NCI-H82 treated with DMSO at 0.1 percent for 48 hours (cell line): ENCODE data around the gene DDN.

Experiments
- DNase-seq: peaks from one replicate; lab custom pipeline; 2025; ENCODE audit not compliant: unreplicated experiment; lab: John Stamatoyannopoulos, UW

The DDN gene

DNA sequence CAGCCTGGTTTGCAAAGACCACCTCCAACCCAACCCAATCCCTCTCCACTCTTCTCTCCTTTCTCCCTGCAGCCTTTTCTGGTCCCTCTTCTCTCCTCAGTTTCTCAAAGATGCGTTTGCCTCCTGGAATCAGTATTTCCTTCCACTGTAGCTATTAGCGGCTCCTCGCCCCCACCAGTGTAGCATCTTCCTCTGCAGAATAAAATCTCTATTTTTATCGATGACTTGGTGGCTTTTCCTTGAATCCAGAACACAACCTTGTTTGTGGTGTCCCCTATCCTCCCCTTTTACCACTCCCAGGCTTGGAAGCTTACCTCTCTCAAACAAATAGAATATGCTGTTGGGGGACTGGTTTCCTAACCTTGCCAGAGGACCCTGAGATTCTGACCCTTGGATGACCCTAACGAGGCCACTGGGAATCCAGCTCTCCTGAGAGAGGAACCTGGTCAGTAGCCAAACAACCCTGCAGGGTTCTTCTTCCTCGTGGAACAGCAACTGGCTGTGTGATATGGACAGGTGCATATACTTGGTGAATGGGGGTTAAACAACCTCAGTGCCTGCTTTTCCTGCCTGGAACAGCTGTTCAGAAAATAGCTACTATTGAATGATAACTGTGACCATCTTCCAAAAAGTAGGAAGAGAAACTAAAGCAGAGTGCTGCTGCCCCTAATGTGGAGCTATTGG lies 16.6 kb downstream of the DDN start:
- no peak for DNase-seq

DNA sequence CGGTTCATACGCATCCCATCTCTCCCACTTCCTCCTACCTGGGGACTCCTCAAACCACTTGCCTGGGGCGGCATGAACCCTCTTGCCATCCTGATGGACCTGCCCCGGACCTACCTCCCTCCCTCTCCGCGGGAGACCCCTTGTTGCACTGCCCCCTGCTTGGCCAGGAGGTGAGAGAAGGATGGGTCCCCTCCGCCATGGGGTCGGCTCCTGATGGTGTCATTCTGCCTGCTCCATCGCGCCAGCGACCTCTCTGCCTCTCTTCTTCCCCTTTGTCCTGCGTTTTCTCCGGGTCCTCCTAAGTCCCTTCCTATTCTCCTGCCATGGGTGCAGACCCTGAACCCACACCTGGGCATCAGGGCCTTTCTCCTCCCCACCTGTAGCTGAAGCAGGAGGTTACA lies 17.4 kb downstream of the DDN start:
- no peak for DNase-seq

DNA sequence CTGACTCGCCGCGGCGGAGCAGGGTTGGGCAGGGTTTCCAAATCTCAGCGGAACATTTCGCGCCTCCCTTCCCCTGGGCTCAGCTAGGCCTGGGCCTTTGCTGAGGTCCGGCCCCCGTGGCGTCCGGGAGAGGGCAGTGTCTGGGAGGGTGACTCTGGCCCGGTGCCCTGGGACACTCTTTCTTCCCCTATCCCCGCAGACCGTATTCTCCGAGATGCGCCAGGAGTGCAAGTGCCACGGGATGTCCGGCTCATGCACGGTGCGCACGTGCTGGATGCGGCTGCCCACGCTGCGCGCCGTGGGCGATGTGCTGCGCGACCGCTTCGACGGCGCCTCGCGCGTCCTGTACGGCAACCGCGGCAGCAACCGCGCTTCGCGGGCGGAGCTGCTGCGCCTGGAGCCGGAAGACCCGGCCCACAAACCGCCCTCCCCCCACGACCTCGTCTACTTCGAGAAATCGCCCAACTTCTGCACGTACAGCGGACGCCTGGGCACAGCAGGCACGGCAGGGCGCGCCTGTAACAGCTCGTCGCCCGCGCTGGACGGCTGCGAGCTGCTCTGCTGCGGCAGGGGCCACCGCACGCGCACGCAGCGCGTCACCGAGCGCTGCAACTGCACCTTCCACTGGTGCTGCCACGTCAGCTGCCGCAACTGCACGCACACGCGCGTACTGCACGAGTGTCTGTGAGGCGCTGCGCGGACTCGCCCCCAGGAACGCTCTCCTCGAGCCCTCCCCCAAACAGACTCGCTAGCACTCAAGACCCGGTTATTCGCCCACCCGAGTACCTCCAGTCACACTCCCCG lies 18.0 kb downstream of the DDN start:
- DNase-seq = no peak

DNA sequence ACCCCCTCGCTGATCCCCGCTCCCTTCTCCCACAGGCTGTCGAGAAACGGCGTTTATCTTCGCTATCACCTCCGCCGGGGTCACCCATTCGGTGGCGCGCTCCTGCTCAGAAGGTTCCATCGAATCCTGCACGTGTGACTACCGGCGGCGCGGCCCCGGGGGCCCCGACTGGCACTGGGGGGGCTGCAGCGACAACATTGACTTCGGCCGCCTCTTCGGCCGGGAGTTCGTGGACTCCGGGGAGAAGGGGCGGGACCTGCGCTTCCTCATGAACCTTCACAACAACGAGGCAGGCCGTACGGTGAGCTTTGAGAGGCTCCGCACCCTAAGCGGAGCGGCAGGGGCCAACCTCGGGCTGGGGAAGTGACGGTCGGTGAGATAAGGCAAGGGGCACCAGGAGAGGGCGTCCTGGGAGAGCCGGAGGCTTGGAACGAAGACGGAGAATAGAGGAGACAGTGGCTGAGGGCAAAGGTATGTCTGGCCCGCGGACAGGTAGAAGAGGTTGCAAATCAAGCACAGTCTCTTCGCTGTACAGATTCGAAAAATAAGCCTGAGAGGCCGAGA lies 18.7 kb downstream of the DDN start:
- DNase-seq = peak; percentile 31

DNA sequence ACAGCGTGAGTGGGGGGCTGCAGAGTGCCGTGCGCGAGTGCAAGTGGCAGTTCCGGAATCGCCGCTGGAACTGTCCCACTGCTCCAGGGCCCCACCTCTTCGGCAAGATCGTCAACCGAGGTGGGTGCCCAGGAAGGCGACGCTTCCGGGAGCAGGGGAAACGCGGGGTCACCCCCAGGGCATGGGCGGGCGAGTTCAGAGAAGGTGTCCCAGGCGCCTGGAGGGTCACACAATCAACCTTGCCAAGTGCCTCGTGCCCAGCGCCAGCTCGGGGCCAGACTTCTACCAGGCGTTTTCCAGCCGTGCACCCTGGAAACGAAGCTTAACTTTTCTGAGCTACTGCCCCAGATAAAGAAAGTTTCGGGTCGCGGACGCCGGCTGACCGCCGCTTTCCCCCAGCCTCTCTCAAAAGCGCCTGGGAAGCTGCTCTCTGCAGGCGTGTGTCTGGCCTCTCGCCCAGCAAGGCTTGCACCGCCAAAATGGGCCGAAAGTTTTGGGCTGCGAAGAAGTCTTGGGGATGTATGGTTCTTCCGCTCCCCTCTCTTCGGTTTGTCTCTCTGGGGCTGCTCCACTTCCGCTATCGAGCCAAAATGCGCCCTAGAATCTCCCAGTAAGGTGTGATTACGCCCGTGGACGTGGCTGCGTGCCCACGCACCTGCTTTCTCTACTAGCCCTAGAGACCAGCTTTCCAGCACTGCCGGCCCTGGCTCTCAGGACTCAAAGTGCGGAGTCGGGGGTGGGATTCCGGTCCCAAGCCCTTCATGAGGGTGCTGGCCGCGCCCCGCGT lies 19.4 kb downstream of the DDN start:
- DNase-seq = no peak

DNA sequence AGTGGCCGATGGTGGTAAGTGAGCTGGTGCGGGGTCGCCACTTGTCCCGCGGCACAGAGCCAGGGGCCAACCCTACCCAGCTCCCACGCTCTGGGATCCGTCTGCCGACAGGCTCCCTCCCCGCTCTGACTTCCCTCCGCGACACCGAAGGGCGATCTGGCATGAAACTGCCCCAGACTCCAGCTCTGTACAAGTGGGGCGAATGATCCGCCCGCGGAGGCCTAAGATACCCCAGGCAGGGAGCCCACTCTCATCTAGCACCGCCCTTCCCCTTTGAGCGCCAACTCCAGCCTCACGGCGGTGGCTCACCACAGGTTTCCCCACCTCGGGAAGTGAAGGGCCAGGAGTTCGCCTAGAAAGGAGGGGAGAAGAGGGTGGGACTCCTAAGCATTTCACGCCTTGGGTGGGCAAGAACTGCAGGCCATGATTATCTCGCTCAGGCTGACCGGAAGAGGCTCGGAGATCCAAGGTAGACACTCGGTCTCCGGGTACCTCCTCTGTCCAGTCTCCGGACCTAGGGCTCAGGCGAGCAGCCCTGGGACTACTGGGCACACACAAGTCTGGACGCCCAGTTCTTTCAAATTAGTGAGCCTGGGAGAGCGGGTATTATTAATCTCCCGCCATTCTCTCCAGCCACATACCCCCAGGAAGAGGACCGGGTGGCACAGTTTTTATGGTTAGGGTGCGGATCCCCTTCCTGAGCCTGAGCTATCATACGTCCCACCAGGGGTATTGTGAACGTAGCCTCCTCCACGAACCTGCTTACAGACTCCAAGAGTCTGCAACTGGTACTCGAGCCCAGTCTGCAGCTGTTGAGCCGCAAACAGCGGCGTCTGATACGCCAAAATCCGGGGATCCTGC lies 20.2 kb downstream of the DDN start:
- no peak for DNase-seq

DNA sequence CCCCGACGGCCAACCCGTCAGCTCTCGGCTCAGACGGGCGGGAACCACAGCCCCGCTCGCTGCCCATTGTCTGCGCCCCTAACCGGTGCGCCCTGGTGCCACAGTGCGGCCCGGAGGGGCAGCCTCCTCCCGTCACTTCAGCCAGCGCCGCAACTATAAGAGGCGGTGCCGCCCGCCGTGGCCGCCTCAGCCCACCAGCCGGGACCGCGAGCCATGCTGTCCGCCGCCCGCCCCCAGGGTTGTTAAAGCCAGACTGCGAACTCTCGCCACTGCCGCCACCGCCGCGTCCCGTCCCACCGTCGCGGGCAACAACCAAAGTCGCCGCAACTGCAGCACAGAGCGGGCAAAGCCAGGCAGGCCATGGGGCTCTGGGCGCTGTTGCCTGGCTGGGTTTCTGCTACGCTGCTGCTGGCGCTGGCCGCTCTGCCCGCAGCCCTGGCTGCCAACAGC lies 20.9 kb downstream of the DDN start, which contains the start of gene WNT1:
WNT1 (plus strand) TSS at position 32 of the 450 bp plus-strand sequence; CDS start at position 361, 329 bp downstream.
- DNase-seq = no peak

DNA sequence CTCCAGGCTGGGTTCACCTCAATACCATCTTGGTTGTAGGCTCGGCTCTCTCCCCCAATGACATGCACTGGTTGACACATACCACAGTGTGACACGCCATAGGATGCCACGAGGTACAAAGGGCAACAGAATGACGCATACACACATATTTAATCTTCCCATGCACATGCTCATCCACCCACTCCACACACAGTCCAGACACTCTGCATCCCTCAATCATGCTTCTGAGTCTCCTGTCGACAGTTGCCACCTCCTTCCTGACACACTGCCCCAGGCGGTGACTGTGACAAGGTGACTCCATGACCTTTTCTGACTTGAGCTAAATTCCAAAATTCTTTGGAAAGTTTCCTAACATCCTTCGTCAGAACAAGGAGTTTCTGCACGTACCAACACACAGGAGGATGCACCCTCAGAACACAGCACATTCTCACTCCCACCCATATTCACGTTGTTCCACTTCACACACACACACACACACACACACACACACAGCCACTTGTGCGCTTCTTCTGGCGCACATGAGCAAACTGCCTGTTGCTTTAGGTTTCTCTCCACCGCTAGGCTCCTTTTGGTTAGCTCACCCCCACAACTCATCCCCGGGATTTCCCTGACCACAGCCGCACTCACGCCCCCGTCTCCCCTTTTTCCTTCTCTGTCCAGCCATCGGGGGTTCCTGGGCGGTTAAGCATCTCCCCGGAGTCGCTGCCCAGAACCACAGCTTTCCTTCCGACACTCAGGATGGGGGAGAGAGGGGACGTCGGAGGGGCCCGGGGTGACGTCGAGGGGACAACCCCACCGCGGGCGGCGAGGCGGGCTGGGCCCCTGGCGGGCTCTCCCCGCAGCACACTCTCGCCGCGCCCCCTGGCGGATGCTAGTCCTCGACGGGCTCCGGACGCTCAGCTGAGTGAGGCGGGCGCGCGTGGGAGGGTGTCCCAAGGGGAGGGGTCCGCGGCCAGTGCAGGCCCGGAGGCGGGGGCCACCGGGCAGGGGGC lies 21.6 kb downstream of the DDN start:
- DNase-seq = no peak

DNA sequence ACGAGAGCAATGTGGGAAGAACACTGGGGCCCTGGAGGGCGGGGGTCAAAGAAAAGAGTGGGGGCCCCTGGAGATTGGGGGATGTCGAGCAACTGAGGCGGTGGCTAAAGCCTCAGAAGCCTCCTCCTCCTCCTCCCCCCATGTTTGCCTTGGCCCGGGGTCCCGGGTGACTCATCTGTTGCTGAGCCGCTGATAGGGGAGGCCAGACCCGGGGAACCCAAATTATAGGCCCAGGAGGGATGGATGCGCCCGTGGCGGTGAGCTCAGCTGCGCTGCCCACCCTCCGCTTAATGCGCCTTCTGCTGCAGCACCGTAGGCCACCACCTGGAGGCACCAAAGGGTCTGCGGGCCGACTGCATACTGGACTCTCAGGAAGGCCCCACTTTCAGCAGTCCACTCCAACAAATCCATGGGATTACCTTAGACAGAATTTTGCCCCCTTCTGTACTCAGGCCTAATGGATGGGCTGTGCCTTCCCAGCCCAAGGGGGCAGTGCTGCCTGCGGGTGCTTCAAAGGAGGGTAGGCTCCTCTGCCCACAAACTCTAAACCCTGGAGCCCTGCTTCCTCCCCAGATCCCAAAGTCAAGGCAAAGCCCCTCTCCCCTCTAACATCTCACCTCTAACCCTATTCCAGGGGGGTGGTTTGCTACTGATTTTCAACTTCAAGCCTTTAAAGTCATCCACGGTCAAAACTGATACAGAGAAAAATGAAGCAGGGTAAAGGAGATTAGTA lies 25.1 kb downstream of the DDN start:
- DNase-seq = no peak

DNA sequence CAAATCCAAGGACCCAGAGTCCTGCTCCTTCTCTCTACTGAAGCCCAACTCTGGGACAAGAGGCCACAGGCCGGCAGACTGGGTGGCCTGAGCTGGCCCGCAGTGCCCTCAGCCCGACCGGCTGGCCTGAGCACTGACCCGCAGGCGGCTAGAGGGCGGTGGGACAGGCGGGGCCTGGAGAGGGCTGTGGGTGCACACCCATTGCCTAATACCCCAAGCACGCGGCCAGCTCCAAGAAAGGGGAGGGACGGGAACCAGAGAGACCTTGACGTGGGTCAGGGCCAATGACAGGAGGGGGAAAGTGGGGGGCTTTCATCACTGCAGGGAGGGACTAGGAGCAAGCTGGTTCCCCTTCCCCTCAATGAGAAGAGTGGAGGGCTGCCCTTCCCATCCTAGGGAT lies 25.6 kb downstream of the DDN start:
- no peak for DNase-seq

DNA sequence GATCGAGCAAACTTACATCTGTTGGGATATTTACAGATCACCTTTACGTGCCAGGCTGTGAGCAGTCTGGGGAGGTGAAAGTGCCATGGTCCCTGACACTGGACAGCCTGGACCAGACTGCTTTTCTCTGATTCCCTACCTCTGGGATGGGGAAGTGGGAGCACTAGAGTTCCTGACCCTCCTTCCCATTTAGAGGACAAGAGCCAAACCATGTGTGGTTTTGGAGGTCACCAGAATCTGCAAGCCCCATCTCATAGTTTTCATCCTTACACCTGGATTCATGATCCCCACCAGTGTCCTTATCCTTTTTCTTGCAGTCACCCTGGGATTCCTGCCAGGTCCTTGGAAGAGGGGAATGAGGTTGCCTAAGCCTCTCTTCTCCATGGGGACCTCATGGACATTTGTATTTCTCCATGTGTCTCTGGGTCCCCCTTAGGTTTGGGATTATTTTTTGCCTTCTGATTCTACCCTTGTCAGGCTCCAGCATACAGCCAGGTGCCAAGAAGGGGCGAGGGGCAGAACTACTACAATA lies 26.2 kb downstream of the DDN start:
- DNase-seq = no peak

DNA sequence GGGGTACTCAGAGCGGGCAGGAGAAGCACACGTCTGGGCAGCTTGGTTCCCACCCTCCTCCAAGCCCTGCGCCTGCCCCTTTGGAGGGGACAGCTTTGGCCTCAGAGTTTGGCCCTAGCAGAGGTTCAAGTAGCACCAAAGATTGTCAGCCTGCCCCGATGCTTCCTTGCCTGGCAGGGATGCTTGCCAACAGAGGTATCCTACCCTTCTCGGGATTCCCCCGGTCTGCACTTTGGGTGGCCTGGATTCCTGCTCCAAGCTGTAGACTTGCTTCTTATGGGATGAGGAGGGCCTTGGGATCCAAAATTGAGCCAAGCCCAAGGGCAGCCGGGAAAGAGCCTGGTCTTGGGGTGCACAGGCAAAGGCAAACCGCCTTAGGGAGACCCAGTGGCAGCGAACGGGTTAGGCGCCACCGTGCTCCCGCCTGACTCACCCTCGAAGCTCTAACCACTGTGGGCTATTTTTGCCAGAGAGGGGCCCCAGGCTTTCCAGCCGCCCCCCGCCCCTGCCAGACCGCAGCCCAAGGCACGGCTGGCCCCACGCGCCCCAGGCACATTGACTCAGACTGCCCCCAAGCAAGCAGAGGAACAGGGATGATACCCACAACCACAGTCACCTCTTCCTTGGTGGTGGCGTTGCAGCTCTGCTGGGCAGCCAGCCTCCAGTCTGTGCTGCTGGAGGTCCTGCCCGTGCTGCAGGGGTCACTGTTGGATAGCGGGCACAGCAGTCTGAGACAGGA lies 26.8 kb downstream of the DDN start:
- DNase-seq = no peak

DNA sequence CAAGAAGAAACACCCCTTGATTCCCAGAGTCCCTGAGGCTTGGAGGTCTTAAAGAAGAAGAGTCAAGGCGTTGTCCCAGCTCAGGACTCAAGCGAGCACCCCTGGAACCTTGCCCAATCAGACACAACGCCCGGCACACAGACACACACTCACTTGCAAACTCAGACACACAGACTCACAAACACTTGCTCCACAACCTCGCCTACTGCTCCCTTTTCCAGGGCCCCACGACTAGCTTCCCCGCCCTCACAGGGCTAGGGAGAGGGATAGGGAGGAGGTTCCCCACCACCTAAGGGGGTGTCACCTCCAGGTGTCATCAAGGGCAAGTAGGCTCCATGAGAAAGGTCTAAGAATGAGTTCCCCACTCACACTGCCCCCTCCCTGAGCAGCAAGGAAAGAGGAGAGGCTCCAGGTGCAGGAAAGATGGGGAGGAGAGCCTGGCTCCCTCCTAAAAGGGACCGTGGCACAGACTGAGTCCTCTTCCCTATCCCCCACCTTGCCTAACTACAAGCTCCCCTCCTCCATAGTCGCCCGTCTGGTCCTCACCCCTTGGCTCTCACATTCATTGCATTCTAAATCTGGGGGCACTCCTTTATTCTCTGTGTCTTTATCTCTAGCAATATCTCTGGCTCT lies 28.4 kb downstream of the DDN start:
- no peak for DNase-seq

DNA sequence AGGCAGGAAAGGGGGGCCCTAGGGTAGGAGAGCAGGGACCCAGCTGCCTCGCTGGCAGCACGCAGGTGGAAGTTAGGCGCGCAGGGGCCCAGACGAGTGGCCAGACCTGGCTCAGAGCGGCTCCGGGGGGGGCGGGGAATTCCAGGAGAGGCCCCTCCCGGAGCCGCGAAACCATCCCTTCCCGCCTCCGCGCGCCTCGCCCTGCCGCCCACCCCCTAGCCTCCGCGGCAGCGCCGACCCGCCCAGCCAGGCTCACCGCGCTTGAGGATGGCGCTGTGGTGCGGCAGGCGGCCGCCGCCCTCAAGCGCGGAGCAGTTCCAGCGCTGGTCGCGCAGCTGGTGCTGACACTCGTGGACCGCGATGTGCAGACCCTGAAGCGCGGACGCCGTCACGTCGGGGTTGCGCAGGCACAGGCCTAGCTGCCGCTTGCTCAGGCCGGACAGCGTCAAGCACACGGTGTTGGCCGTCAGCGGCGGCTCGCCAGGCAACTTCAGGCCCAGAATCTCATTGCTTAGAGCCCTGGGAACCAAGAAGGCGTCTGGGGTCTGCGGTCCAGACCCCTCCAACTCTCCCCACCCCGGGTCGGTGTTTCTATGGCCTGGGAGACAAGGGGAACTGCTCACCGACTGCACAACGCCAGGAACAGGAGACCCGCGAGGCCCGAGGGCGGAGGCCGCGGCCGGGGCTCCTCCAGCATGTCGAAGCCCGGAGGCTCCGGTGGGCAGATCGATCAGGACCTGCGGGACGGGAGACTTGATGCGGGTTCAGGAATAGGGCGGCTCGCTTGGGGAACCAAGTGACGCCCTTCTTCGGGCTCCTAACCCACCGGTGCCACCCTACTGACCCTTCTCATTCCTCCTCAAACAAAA lies 29.1 kb downstream of the DDN start:
- DNase-seq = no peak

DNA sequence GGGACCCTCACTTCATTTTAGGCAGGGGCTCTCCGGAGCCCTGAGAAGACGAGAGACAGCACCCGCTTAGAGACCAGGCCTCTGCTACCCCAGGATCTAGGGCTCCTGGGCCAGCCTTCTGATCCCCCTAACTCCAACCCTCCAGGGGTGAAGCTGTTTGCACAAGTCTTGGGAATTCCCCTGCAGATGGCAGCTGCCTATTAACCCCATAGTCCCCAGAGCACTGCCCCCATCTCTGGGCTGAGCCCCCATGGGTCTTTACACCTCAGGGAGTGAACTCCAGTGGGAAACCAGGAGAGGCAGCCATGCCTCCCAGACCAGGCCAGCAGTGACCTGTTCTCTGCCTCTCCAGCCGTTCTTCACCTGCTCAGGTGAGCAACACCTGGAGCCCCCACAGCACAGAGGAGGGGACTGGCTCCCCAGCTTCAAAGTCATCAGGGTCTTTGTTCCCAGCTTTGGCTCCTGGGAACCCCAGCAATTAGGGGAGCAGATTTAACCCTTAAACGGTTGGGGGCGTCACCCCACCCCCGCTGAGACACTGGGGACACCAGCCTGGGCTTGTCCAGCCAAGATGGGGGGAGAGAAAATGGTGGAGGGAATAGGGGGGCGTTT lies 29.9 kb downstream of the DDN start:
- no peak for DNase-seq

DNA sequence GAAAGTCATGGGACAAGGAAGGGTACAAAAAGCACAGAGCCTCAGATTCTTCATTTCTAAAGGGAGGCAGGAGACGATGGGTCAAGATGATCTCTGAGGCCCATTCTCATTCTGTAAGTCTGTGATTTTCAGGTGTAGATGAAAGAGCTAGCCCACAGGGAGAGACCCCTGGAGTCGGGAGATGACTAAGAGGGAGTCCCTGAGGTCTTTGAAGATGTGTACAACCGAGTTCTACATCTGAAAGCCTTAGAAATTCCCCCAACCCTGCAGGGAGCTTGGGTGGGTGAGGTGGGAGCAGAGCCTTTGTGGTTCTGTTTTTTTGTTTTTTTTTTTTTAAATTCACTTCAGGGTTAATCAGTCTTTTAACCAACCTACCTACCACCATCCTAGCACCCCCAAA lies 30.7 kb downstream of the DDN start:
- no peak for DNase-seq
